PFSK-1 (cell line): Measurements from ENCODE around the gene KAZN.

ENCODE experiments used
- POLR2AphosphoS5 ChIP-seq: IDR thresholded peaks from 2 replicates; pipeline ENCODE4 v1.6.1; 2012; ENCODE audit warnings: low read depth, mild to moderate bottlenecking, control low read depth, low read length, moderate library complexity
- SIN3A ChIP-seq: IDR thresholded peaks from 2 replicates; pipeline ENCODE4 v1.6.1; 2012; ENCODE audit warnings: mild to moderate bottlenecking, low read length, moderate library complexity, borderline replicate concordance; ENCODE audit not compliant: insufficient read depth
- TF ChIP-seq, protein P1 (sequence below), 2 experiments: IDR thresholded peaks; 2 replicates each; pipeline versions ENCODE4 v1.6.1 to v1.8.0; 2011 to 2012; ENCODE audit warnings: low read depth in 2 of 2, low read length in 2 of 2, control low read depth in 1 of 2, inconsistent platforms in 1 of 2, mild to moderate bottlenecking in 1 of 2, moderate library complexity in 1 of 2; ENCODE audit not compliant: insufficient read depth in 1 of 2

GRCh38 chr1:14743368-14743767, 144.9 kb downstream of the KAZN start:
- TF ChIP-seq POLR2AphosphoS5 (no peak), SIN3A (no peak)
- TF ChIP-seq, protein P1, sequence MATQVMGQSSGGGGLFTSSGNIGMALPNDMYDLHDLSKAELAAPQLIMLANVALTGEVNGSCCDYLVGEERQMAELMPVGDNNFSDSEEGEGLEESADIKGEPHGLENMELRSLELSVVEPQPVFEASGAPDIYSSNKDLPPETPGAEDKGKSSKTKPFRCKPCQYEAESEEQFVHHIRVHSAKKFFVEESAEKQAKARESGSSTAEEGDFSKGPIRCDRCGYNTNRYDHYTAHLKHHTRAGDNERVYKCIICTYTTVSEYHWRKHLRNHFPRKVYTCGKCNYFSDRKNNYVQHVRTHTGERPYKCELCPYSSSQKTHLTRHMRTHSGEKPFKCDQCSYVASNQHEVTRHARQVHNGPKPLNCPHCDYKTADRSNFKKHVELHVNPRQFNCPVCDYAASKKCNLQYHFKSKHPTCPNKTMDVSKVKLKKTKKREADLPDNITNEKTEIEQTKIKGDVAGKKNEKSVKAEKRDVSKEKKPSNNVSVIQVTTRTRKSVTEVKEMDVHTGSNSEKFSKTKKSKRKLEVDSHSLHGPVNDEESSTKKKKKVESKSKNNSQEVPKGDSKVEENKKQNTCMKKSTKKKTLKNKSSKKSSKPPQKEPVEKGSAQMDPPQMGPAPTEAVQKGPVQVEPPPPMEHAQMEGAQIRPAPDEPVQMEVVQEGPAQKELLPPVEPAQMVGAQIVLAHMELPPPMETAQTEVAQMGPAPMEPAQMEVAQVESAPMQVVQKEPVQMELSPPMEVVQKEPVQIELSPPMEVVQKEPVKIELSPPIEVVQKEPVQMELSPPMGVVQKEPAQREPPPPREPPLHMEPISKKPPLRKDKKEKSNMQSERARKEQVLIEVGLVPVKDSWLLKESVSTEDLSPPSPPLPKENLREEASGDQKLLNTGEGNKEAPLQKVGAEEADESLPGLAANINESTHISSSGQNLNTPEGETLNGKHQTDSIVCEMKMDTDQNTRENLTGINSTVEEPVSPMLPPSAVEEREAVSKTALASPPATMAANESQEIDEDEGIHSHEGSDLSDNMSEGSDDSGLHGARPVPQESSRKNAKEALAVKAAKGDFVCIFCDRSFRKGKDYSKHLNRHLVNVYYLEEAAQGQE (IDR thresholded peaks at IDR 0.05; ENCODE audit: insufficient read depth in 1 of 2, low read depth in 2 of 2, low read length in 2 of 2), result no peak
